NCI-H1930 (cell line): Measurements from ENCODE around the gene IL1RAP.

Experiments
- DNase-seq, 2 experiments: peaks; one replicate each; lab custom pipeline; 2025; lab: John Stamatoyannopoulos, UW

IL1RAP gene

GRCh38 chr3:190579514-190580137, 65.7 kb downstream of the IL1RAP start:
- no peak for DNase-seq

GRCh38 chr3:190580417-190580816, 66.5 kb downstream of the IL1RAP start:
- DNase-seq = no peak

- no peak for DNase-seq
Measured at GRCh38 chr3:190581041-190581541, 67.2 kb downstream of the IL1RAP start.

- no peak for DNase-seq
Measured at GRCh38 chr3:190582667-190583066, 68.8 kb downstream of the IL1RAP start.

GRCh38 chr3:190585805-190586630, 72.1 kb downstream of the IL1RAP start:
- DNase-seq = no peak

- no peak for DNase-seq
Measured at GRCh38 chr3:190586631-190587011, 72.7 kb downstream of the IL1RAP start.

GRCh38 chr3:190588570-190588969, 74.7 kb downstream of the IL1RAP start:
- DNase-seq = no peak

GRCh38 chr3:190589326-190589725, 75.4 kb downstream of the IL1RAP start:
- no peak for DNase-seq

GRCh38 chr3:190591080-190591479, 77.2 kb downstream of the IL1RAP start:
- no peak for DNase-seq

- DNase-seq = no peak
Measured at GRCh38 chr3:190593075-190593474, 79.2 kb downstream of the IL1RAP start.

GRCh38 chr3:190594171-190594570, 80.3 kb downstream of the IL1RAP start:
- no peak for DNase-seq

GRCh38 chr3:190595179-190595795, 81.4 kb downstream of the IL1RAP start:
- no peak for DNase-seq

- DNase-seq = no peak
Measured at GRCh38 chr3:190595807-190596206, 81.9 kb downstream of the IL1RAP start.

- no peak for DNase-seq
Measured at GRCh38 chr3:190596349-190597285, 82.7 kb downstream of the IL1RAP start.

GRCh38 chr3:190597291-190597690, 83.4 kb downstream of the IL1RAP start:
- no peak for DNase-seq

- no peak for DNase-seq
Measured at GRCh38 chr3:190601622-190602021, 87.7 kb downstream of the IL1RAP start.

GRCh38 chr3:190605385-190605784, 91.5 kb downstream of the IL1RAP start:
- DNase-seq = no peak

- no peak for DNase-seq
Measured at GRCh38 chr3:190606596-190606995, 92.7 kb downstream of the IL1RAP start.

GRCh38 chr3:190607021-190607420, 93.1 kb downstream of the IL1RAP start:
- DNase-seq = no peak

- no peak for DNase-seq
Measured at GRCh38 chr3:190608850-190609589, 95.1 kb downstream of the IL1RAP start.
